ENCODE data around the gene TEX35.

The TEX35 gene

GRCh38 chr1:178530037-178530402 lies 17.1 kb downstream of the TEX35 start:
- peak; percentile 97 for DNase-seq (ENCODE audit: low spot score)
- POLR2A ChIA-PET (ENCODE audit: low non-redundant PET), result interaction anchor here (0.5 kb wide), 1 partner anchor 591 kb away, joined by 7 read pairs; no protein-coding TSS in a partner anchor
- H3K27ac ChIP-seq, result peak overlapping the region; percentile 32; the same call in 1 of the 2 replicates
- TF ChIP-seq CTCF (conservative IDR thresholded peaks at IDR 0.05; ENCODE audit: low read depth), result no peak
- CTCF ChIA-PET, result interaction anchor here (0.5 to 1.1 kb wide), 5 partner anchors 13 to 472 kb away, joined by 3 to 5 read pairs (median 3); no protein-coding TSS in a partner anchor

GRCh38 chr1:178530502-178530901 lies 17.6 kb downstream of the TEX35 start:
- TF ChIP-seq CTCF (conservative IDR thresholded peaks at IDR 0.05; ENCODE audit: low read depth), result no peak
- CTCF ChIA-PET, result interaction anchor here (0.5 to 1.1 kb wide), 5 partner anchors 13 to 472 kb away, joined by 3 to 5 read pairs (median 3); no protein-coding TSS in a partner anchor
- POLR2A ChIA-PET (ENCODE audit: low non-redundant PET), result interaction anchor here (0.5 kb wide), 1 partner anchor 591 kb away, joined by 7 read pairs; no protein-coding TSS in a partner anchor
- H3K27ac ChIP-seq, result peak overlapping the region; percentile 32; the same call in 1 of the 2 replicates
- peak; percentile 15 for DNase-seq (ENCODE audit: low spot score)

GRCh38 chr1:178531887-178532286 lies 19.0 kb downstream of the TEX35 start:
- ChIA-PET CTCF (interaction anchor here (0.5 to 2.6 kb wide), 15 partner anchors 10 to 549 kb away, joined by 3 to 20 read pairs (median 3); no protein-coding TSS in a partner anchor), POLR2A (ENCODE audit: low non-redundant PET) (no interaction called here)
- no peak overlapping the region for H3K27ac ChIP-seq
- no peak for DNase-seq (ENCODE audit: low spot score)
- no peak for TF ChIP-seq CTCF (conservative IDR thresholded peaks at IDR 0.05; ENCODE audit: low read depth)

- peak; percentile 79 for DNase-seq (ENCODE audit: low spot score)
- POLR2A ChIA-PET (ENCODE audit: low non-redundant PET), result no interaction called here
- CTCF ChIA-PET, result interaction anchor here (0.5 to 2.6 kb wide), 15 partner anchors 9 to 549 kb away, joined by 3 to 20 read pairs (median 3); no protein-coding TSS in a partner anchor
- H3K27ac ChIP-seq, result no peak overlapping the region
- TF ChIP-seq CTCF (conservative IDR thresholded peaks at IDR 0.05; ENCODE audit: low read depth), result peak; percentile 89
These were observed 19.5 kb downstream of the TEX35 start for GRCh38 chr1:178532392-178532791.

GRCh38 chr1:178533121-178533946 lies 20.4 kb downstream of the TEX35 start:
- H3K27ac ChIP-seq, result no peak overlapping the region
- CTCF ChIA-PET, result interaction anchor here (0.6 to 2.6 kb wide), 11 partner anchors 8 to 481 kb away, joined by 3 to 20 read pairs (median 4); no protein-coding TSS in a partner anchor
- TF ChIP-seq CTCF (conservative IDR thresholded peaks at IDR 0.05; ENCODE audit: low read depth), result no peak
- no peak for DNase-seq (ENCODE audit: low spot score)
- POLR2A ChIA-PET (ENCODE audit: low non-redundant PET), result no interaction called here

- H3K27ac ChIP-seq, result no peak overlapping the region
- no peak for TF ChIP-seq CTCF (conservative IDR thresholded peaks at IDR 0.05; ENCODE audit: low read depth)
- CTCF ChIA-PET, result interaction anchor here (2.6 kb wide), 1 partner anchor 468 kb away, joined by 20 read pairs; no protein-coding TSS in a partner anchor
- POLR2A ChIA-PET (ENCODE audit: low non-redundant PET), result no interaction called here
- DNase-seq (ENCODE audit: low spot score), result no peak
These were observed 21.4 kb downstream of the TEX35 start for GRCh38 chr1:178534137-178534868.

Measured in RWPE1 (cell line).